GM18505 (cell line): ENCODE measurements around the gene UGT1A6.

ENCODE experiments used
- ATAC-seq: cut with Tn5 transposase; IDR thresholded peaks from one replicate; pipeline ENCODE4 v1.9.1; 2021; ENCODE audit not compliant: unreplicated experiment
- POLR2A ChIP-seq: IDR thresholded peaks from 4 replicates; pipeline ENCODE4 v1.6.1; 2011; ENCODE audit warnings: borderline replicate concordance; ENCODE audit not compliant: insufficient read depth, insufficient read length; ENCODE audit errors: extremely low read depth

The UGT1A6 gene

GRCh38 chr2:233773854-233774253, 81.2 kb downstream of the UGT1A6 start:
- ATAC-seq, result no peak
- TF ChIP-seq POLR2A, result no peak

- TF ChIP-seq POLR2A, result no peak
- no peak for ATAC-seq
Observed at GRCh38 chr2:233775414-233775813, 82.7 kb downstream of the UGT1A6 start.

- no peak for ATAC-seq
- no peak for TF ChIP-seq POLR2A
Observed at GRCh38 chr2:233778030-233778429, 85.3 kb downstream of the UGT1A6 start, which contains the start of gene MROH2A. Gene MROH2A, plus strand, starts transcription at chr2:233778330. Its CDS starts 1,029 bp downstream, at chr2:233779359.

- ATAC-seq, result no peak
- TF ChIP-seq POLR2A, result no peak
Observed at GRCh38 chr2:233779722-233780121, 87.0 kb downstream of the UGT1A6 start.

- TF ChIP-seq POLR2A, result no peak
- ATAC-seq, result no peak
Observed at GRCh38 chr2:233780771-233781170, 88.1 kb downstream of the UGT1A6 start.

GRCh38 chr2:233789554-233789953, 96.9 kb downstream of the UGT1A6 start:
- no peak for TF ChIP-seq POLR2A
- ATAC-seq, result no peak

GRCh38 chr2:233791151-233791882, 98.6 kb downstream of the UGT1A6 start:
- no peak for TF ChIP-seq POLR2A
- ATAC-seq, result no peak

GRCh38 chr2:233791883-233792329, 99.2 kb downstream of the UGT1A6 start:
- TF ChIP-seq POLR2A, result no peak
- ATAC-seq, result no peak

GRCh38 chr2:233792720-233793119, 100.0 kb downstream of the UGT1A6 start:
- no peak for ATAC-seq
- no peak for TF ChIP-seq POLR2A

- ATAC-seq, result no peak
- TF ChIP-seq POLR2A, result no peak
Observed at GRCh38 chr2:233793465-233794127, 100.9 kb downstream of the UGT1A6 start.

GRCh38 chr2:233794128-233794658, 101.5 kb downstream of the UGT1A6 start:
- ATAC-seq, result no peak
- no peak for TF ChIP-seq POLR2A

GRCh38 chr2:233795735-233796171, 103.1 kb downstream of the UGT1A6 start:
- no peak for ATAC-seq
- TF ChIP-seq POLR2A, result no peak

GRCh38 chr2:233796254-233796653, 103.6 kb downstream of the UGT1A6 start:
- ATAC-seq, result no peak
- TF ChIP-seq POLR2A, result no peak
